GM21367 (cell line): ENCODE data around the gene FTO.

Experiments
- ATAC-seq: cut with Tn5 transposase; IDR thresholded peaks from one replicate; pipeline ENCODE4 v1.9.1; 2021; ENCODE audit not compliant: unreplicated experiment

The FTO gene

DNA sequence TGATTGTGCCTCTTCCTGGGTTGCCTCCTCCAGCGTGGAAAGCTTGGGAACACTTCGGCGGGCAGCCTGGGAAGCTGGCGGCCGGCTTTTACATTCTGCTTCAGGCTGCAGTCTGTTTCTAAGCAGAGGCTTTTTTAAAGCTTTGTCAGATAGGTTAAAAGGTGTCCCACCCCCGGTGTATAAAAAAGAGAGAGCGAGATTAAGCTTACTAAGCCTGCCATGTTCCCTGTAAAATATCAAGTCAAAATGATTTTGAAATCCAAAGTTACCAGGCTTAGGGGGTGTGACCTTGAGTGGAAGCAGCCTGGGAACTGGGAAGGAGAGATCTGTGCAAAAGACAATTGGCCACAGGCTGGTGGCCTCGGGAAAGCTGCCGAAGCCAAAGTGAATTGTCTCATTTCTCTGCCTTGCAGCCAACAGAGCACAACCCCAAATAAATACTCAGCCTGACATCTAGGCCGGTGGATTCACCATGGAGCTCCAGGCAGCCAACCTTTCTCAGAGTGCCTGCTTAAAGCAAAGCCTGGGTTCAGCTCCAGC, 254.5 kb downstream of the FTO start:
- ATAC-seq, result no peak

DNA sequence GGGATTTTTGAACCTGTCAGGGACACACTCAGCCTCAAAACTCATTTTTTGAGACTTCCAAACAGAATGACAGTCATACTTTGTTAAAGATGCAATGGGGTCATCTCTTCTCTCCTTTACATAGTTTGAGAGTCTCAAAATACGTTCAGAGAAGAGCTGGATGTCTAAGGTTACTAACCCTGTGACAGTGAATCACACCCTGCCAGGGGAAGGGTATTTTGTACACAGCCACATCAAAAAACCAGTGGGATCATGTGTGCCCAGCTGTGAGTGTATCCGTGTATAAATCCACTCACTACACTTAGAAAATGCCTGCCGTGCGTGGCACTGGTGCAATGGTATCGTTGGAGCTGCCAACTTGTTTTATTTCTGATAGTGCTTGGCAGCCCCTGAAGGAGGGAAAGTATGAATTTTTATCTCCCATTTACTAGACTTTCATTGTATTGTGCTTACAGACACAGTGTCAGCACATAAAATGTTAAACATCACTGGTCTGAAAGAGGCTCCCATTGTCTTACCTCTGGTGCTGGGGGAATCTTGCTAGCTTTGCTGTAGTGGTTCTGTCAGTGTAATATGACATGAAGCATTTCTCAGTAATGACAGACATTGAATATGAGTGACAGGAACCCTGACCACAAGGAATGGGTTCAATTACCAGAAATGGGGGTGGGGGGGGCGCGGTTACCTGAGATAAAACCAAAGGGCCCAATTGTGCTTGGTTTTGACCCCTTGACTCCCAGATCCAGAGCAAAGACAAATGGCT, 256.3 kb downstream of the FTO start:
- ATAC-seq, result no peak

DNA sequence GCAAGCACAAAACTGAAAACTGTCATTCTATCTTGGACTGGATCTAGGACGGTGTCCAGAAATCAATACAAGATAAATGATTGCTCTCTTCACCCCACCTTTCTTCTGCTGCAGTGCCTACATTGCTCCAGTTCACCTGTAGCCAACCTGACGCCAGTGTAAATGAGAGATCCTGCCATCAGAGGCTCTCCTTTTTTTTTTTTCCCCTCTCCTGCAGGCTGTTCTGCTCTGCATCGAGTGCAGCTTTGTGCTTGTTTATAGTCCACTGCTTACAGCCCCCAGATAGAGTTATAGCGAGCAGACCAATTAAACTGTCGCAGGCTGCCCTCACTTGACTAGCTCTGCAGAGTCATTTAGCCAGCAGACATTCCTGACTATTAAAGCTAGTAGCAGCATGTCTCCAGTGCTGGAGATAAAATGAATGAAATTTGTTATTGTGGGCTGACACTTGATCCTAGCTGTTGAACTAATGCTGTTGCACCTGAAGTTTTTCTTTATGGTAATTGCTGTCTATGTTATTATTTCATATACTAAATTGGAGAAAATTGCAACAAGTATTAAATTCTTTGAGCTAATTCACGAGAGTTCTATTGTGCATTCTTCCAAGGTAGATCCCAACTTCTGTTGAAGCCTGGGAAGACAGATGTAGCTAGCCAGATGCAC, 257.1 kb downstream of the FTO start:
- ATAC-seq, result no peak

DNA sequence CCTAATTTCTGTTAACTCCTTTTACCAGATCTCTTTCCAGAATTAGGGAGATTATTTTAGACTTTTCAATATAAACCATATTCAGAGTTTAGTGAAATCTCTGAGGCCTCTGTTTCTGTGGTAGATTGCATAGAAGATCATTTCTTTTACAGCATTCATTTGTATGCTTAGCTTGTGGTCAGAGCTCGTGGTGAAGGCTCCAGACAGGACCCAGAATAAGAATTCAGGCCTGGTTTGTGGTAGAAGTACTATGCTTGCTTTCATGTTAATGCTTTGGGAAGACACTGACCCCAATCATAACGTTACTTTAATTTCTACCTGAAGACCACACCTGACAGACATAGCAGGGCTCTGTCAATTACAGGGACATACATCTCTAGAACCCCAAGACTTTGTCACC, 258.1 kb downstream of the FTO start:
- ATAC-seq, result no peak

DNA sequence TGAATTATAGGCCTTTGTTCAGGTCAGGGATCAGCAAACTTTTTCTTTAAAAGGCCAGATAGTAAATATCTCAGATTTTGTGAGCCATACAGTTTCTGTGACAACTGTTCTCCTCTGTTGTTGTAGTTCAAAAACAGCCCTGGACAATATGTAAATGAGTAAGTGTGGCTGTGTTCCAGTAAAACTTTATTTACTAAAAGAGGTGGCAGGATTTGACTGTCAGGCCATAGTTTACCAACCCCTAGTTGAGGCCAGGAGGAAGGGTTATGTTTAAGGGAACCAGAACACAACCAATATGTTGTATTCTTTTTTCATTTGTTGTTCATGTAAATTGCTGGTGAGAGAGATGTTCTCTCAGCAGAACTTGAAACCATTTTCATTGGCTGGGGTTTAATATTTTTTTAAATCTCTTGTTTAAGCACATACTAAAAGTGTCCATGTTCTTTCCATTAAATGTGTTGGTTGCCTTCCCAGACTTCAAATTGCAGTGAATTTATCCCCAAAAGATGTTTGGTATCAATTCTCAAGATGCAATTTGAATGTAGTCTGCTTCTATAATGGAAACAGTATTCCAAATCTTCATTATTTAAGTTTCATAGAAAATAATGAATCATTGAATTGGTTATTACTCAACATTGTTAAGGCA, 260.3 kb downstream of the FTO start:
- no peak for ATAC-seq

DNA sequence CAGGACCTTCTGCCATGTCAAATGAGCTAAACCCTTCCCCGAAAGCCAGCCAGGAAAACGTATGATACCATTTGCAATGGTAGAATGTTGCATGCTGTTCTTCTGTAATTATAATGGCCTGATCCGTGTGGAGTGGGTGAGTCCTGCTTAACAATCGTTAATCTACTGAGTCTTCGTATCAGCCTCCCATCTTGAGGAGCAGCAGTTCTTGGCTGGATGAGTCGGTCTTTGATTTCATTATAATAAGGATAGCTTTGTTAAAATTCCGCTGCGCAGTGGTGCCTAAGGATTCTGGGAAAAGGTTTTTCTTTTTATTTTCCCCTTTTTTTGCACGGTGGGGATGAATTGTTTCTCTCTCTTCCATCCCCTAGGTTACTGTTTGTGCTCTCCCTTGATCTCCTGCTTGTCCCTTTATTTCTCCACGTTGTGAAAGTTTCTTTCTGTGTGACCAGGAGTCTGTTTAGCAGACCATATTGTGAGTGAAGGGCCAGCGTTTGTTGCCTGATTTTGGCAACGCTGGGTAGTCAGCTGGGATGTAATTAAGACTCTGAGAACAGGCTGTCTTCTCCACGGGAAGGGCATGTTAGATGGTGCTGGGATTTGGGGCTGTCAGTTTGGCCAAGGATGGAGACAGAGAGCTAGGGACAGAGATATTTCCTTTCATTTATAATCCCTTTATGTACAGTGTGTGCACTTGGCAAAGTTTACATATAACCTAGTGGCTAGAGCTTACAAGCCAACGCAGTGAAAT, 263.0 kb downstream of the FTO start:
- no peak for ATAC-seq

DNA sequence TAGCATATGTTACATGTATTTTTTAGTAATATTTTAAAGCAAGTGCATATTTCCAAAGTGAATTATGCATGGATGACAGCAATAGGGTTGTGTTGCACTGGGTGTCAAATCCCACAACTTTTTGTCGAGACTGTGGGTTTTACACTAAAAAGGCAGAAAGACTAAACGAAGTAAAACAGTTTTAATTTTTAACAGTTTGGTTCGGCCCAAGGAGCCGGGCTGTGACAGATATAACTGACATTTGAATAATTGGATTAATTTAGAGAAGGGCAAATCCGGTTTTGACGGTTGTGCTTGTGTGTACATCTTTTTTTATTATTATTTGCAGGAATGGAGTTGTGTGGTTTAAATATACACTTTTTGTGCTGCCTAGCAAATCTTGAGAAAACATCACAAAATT, 263.6 kb downstream of the FTO start:
- ATAC-seq, result no peak

DNA sequence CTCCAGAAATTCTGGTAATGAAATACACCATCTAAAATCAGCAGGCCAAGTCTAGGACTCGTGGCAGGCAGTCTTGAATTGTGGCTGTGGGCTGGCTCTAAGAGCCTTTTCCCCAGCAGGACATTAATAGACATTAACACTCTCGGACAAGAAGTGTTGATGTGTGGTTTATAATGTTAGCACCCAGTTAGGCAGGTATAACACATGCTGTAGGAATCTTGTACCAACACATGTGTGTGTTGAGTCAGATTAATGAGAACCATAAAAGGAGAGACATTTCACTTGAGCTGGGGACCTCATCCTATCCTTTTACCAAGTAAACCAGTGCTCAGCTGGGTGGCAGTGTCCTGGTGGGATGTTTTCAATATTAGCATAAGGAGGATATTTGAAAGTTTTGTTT, 264.5 kb downstream of the FTO start:
- no peak for ATAC-seq

DNA sequence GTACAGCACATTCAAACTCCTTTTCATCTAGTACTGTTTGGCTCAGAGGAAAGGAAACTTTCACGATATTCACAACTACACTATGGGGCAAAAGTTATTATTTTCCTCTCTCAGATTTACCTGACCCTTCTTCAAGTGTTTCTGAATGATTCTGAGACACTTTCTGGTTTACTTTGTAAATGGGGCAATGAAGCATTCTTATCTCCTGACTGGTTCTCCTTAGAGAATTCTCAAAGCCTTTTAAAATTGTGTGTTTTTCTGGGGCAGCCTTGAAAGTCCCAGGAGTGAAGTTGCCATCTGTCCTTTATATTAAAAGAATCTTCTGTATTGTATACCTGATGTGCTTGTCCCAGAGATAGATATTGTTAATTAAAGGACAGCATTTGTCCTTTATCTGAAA, 264.9 kb downstream of the FTO start:
- no peak for ATAC-seq

DNA sequence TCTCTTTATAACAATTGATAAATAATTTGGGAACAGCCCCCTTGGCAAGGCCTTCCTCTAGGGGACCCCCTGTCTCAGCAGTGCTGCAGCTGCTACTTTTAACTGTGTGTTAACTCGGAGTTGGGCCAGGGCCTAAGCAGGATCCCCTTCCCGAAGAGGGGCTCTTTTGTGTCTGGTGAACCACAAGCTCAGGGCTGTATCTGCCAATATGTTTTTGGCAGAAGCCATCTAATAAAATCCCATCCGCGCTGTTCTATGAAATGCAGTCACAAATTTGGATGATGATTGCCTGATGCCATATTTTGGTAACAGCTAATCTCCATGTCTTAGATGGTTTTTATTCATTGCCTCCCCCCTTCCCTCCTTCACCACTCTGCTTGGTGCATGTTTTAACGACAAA, 267.7 kb downstream of the FTO start:
- ATAC-seq, result no peak

DNA sequence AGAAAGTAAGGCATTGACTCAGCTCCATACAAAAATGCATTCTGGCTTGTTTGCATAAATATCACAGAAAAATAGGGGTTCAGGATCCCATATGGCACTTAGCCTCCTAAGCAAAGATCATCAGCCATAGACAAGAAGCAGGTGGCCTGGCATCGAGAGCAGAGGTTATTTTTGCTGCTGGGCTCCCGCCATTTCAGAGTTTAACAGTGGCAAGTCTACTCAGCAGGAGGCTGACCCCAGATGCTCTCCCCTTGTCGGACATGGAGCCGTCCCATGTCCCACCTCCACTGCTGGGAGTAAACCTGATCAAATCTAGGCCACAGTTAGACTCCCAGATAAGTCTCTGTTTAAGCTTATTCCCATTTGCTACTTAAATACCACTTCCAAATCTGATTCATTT, 269.1 kb downstream of the FTO start:
- ATAC-seq, result no peak

DNA sequence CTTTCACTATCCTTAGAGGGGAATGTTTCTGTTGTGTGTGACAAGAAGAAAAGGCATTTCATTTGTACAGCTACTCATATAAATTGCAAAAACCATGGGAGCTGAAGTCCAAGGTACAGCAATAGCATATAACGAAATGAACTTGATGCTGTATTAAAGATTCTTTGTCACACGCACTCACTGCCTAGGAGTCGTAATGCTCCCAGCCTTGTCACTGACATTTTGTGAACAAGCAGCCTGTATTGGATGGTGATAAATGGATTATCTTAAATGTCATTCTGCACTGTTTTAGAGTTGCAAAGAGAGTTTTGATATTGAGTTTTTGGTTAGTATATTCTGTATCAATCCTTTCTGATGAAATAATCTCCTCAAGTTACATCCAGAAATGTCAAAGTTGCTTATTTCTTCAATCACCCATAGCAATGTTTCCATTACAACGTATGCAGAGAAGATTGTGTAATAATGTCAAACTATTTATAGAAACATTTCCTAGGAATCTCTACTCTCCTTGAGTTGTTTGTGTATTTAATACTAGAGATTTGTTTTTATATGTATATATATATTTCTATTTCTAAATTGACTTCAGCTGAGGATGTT, 270.6 kb downstream of the FTO start:
- ATAC-seq, result no peak

DNA sequence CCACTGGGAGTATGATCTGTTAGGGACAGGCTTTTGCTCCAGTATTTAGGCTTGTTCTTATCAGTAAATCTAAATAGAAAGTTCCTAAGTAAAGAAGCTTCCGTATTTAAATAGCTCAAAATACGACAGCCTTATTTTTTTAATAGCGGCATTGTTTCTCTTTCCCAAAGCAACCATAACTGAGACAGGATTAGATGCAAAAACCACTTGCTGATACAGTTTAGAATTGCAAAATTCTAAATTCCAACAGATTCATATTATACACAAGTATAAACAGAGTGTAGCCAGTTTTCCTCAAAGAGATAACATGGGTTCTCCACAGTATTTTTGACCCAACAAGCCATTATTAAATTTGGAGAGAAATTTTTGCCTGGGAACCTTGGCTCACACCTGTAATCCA, 276.7 kb downstream of the FTO start:
- no peak for ATAC-seq

DNA sequence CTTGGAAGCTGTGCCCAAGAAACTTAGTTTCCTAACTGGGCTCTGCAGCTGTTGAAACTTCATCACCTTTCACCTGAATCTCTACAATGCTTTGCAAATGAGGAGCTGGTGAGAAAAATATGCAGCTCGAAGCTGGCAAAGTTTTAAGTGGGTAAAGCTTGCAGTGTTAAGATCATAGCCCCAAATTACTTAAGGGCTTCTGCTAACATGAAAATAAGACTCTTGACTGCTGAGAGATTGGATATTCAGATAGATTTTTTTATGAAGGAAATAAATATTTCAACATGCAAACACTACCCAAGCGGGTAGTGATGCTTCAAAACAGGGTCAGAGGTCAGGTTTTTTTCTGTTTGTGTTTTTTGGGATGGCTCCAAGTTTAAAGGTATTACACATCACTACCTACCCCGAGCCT, 278.7 kb downstream of the FTO start:
- no peak for ATAC-seq

DNA sequence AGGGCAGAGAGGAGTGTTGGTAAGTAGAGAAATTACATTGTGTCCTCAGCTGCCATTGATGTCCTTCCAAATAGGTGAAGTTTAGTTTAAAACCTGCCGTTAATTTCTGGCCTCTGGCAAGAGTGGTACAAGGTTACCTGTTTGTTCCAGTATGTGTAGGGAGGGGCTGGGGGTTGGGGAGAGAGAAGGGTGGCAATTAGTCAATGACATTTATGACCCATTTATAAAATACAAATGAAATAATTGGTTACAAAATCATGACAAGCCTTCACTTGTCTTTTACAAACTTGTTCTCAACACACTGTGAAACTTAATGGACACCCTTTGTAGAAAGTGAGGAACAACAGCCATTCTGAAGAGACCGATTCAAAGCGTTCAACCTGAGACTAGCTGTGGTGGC, 281.0 kb downstream of the FTO start:
- no peak for ATAC-seq

DNA sequence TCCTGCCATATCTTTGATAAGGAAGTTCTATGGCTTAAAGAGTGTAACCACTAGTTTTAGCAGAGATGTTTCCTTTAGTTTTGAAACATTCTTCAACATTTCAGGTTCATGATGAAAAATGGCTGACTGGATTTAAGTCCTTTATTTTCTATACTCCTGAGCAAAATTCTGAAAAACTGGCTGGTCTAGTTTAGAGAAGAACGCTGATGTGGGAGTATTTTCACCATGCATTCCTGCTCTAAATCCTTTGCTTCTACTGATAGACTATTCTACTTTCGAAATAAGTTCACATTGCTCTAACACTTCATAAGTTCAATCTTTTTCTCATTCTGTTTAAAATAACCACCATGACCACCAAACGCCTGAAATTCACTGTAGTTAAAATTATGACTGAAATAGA, 281.9 kb downstream of the FTO start:
- no peak for ATAC-seq

DNA sequence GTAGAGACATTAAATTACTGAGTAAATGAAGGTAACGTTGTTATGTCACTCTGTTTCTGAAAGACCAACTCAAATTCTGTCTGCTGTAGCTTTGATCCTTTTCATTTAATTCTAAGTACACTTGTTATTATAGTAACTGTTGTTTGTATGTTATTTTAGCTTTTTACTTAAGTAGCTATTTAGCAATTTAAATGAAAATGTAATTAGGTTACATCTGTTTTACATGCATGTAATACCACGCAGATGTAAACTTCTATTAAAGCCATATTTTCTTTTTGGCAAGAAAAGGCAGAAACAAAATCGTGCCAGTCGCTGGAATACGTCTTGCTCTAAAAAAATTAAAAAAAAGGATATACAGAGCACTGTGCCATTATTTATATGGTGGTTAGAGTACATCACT, 282.8 kb downstream of the FTO start:
- no peak for ATAC-seq

DNA sequence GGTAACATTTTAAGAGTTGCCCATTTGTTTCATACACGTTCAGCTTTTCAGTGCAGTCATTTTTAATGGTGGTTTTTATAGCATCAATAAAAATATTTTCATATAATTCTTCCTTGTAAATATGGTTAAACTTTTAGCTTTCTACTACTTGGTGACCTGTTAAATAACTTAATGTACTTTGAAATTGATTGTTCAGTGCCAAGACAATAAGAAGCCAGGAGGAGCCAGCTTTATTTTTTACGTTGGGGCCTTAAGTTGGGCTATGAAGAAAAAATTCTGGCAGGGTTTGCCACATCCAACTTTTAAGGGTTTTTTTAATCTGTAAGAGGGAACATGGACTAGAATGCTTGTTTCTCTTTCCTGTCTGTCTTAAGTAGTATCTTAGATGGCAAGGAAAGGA, 284.2 kb downstream of the FTO start:
- no peak for ATAC-seq

DNA sequence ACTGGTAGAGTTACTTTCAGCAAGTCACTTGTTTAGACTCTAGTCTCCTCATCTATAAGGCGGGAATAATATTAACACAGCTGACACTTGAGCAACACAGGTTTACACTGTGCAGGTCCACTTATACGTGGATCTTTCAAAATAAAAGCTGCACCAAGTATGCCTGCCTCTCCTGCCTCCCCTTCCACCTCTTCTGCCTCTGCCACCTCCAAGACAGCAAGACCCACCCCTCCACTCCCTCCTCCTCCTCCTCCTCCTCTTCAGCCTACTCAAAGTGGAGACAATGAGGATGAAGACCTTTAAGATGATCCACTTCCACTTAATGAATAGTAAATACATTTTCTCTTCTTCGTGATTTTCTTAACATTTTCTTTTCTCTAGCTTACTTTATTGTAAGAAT, 285.6 kb downstream of the FTO start:
- ATAC-seq, result no peak

DNA sequence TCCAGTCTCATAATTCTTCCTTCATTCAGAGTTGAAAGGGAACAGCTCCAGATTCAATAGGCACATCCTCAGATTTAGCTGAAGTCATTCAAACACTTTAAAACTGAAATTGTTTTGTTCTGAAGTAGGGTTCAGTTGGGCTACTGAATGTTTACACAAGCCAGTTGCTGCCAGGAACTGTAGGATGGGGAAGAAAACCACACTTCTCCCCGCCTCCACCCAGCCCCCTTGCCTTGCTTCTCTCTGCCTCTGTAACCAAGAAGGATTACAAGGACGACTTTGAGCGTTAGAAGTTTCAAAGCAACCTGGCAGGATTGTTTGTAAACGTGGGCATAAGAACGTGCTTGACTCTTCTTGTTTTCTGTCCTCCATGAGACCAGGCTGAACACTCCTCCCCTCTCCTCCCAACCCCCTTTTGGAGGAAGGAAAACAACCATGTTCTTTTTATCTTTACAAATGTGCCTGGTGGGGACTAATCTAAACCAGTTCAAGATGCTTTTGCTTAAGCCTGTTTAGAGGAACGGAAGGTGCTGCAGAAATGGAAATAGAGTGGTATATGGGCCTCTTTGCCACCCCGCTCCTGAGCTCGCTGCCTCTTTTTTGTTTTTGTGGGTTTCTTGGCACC, 287.9 kb downstream of the FTO start:
- no peak for ATAC-seq

DNA sequence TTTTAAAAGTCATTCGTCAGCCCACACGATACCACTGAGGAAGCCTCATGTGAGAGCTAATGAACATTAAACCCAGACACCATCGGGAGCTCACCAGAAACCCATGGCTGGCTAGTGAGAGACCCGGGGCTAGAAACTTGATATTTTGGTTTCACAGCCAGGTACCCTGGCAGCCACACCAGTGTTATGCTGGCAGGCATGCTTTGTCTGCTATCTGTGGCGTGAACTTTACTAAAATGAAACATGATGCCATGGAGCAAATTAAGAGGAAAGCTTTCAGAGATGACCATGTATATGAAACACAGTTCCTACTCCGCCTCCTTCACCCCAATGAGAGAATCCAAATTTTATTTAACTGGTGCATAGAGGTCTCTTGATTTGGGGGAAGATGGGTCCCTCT, 291.4 kb downstream of the FTO start:
- no peak for ATAC-seq
